Endothelial cell of umbilical vein (primary cell): ENCODE data around the gene SLC5A8. TPM values are rescaled to one million over a fixed set of nuclear protein-coding genes. Genes with fewer than 3 reads are reported as not detected.

ENCODE experiments used
- BruUV-seq: library from RNA; stranded (reverse); fragments of 400-500 nt; replicated peaks from 2 replicates; lab custom pipeline; 2021; lab: Mats Ljungman, UMichigan
- CTCF ChIA-PET: fragments of 300-600, 350-600 bp; sonication (Branson Sonifier 250); formaldehyde crosslinking; loops from one replicate; lab custom pipeline; 2021; ENCODE audit warnings: antibody characterized with exemption, inconsistent platforms; lab: Charles Lee
- POLR2A ChIA-PET: fragments of 300-600, 350-600 bp; sonication (Branson Sonifier 250); formaldehyde crosslinking; loops from one replicate; lab custom pipeline; 2021; ENCODE audit warnings: antibody characterized with exemption, inconsistent platforms; lab: Charles Lee
- DNase-seq: peaks from one replicate; pipeline ENCODE4 v3.0.0-alpha.2; 2011; ENCODE audit warnings: low read depth, low spot score
- FAIRE-seq: peaks from 2 replicates; lab custom pipeline; 2011; peaks lifted over from hg19 to GRCh38; lab: Jason Lieb, UNC
- H2AFZ ChIP-seq: 2 replicates; pipeline ENCODE4 v1.6.0; 2012; ENCODE audit warnings: low read depth, low read length, control low read depth, inconsistent platforms
- H3K27ac ChIP-seq: 2 replicates; pipeline ENCODE4 v1.5.1; 2011; ENCODE audit warnings: low read depth, mild to moderate bottlenecking, control low read depth, low read length, moderate library complexity; ENCODE audit not compliant: insufficient read depth
- H3K27me3 ChIP-seq, 2 experiments: 2 replicates each; pipeline versions ENCODE4 v1.6.0 to v1.6.1; 2011; ENCODE audit warnings: low read length in 2 of 2, mixed read lengths in 1 of 2; ENCODE audit not compliant: control insufficient read depth in 2 of 2, insufficient read depth in 2 of 2
- H3K36me3 ChIP-seq, 2 experiments: 2 replicates in 1 of 2; 3 replicates in 1 of 2; pipeline ENCODE4 v1.5.1; 2011; ENCODE audit warnings: low read length in 2 of 2, mild to moderate bottlenecking in 1 of 2, moderate library complexity in 1 of 2; ENCODE audit not compliant: control insufficient read depth in 2 of 2, insufficient read depth in 2 of 2; ENCODE audit errors: extremely low read depth in 1 of 2
- H3K4me1 ChIP-seq: 3 replicates; pipeline ENCODE4 v1.5.1; 2011; ENCODE audit warnings: mild to moderate bottlenecking, low read length; ENCODE audit not compliant: control insufficient read depth, insufficient read depth; ENCODE audit errors: extremely low read depth
- H3K4me2 ChIP-seq: 2 replicates; pipeline ENCODE4 v1.6.1; 2011; ENCODE audit warnings: low read length, control low read depth, mixed read lengths; ENCODE audit not compliant: insufficient read depth
- H3K4me3 ChIP-seq, 3 experiments: fragments of 200-600 bp in 1 of 3; sonication (generic), shearing (Covaris generic) in 1 of 3; replicated peaks in 1 of 3; 2 replicates each; pipeline ENCODE4 v1.5.1; 2011 to 2016; ENCODE audit warnings: control low read depth in 3 of 3, low read length in 3 of 3, mild to moderate bottlenecking in 2 of 3, inconsistent platforms in 1 of 3, low read depth in 1 of 3, moderate library complexity in 1 of 3; ENCODE audit not compliant: insufficient read depth in 1 of 3
- H3K79me2 ChIP-seq: 2 replicates; pipeline ENCODE4 v1.6.0; 2012; ENCODE audit warnings: low read length, inconsistent platforms; ENCODE audit not compliant: control insufficient read depth, insufficient read depth
- H3K9ac ChIP-seq: replicated peaks from 2 replicates; pipeline ENCODE3; 2011; ENCODE audit warnings: low read length, control low read depth; ENCODE audit not compliant: insufficient read depth; ENCODE audit errors: extremely low read depth
- H3K9me1 ChIP-seq: replicated peaks from 3 replicates; pipeline ENCODE4 v1.6.0; 2011; ENCODE audit warnings: mild to moderate bottlenecking, low read length; ENCODE audit not compliant: control insufficient read depth, insufficient read depth; ENCODE audit errors: extremely low read depth
- H3K9me3 ChIP-seq: replicated peaks from 2 replicates; pipeline ENCODE4 v1.5.1; 2012; ENCODE audit warnings: low read length, inconsistent platforms; ENCODE audit not compliant: control insufficient read depth, insufficient read depth
- H4K20me1 ChIP-seq: replicated peaks from 2 replicates; pipeline ENCODE3; 2011; ENCODE audit warnings: mild to moderate bottlenecking, low read length; ENCODE audit not compliant: control insufficient read depth, insufficient read depth; ENCODE audit errors: extremely low read depth
- EZH2 ChIP-seq: IDR thresholded peaks from 2 replicates; pipeline ENCODE4 v1.6.1; 2012; ENCODE audit warnings: borderline replicate concordance, low read depth, mild to moderate bottlenecking, moderate library complexity, low read length, inconsistent platforms; ENCODE audit not compliant: severe bottlenecking
- FOS ChIP-seq: IDR thresholded peaks from 2 replicates; pipeline ENCODE4 v1.6.1; 2011; ENCODE audit warnings: mild to moderate bottlenecking, low read length, moderate library complexity, borderline replicate concordance; ENCODE audit not compliant: insufficient read depth
- JUN ChIP-seq: IDR thresholded peaks from 2 replicates; pipeline ENCODE4 v1.6.1; 2011; ENCODE audit warnings: borderline replicate concordance, low read depth; ENCODE audit not compliant: insufficient read length, insufficient read depth
- MYC ChIP-seq: IDR thresholded peaks from one replicate; pipeline ENCODE4 v1.6.1; 2011; ENCODE audit warnings: mild to moderate bottlenecking, low read depth, low read length
- POLR2A ChIP-seq: IDR thresholded peaks from 2 replicates; pipeline ENCODE4 v1.6.1; 2012; ENCODE audit warnings: low read depth, mild to moderate bottlenecking, control low read depth, low read length
- POLR2AphosphoS5 ChIP-seq: IDR thresholded peaks from 2 replicates; pipeline ENCODE4 v1.6.1; 2012; ENCODE audit warnings: low read depth, mild to moderate bottlenecking, control low read depth, low read length, moderate library complexity; ENCODE audit not compliant: insufficient read depth
- dilution Hi-C: fragments of 300-500 bp; cut with MboI; formaldehyde crosslinking; loops from one replicate; pipeline ENCODE4 v1.15.0; 2019; ENCODE audit warnings: low sequenced_read_pairs; ENCODE audit not compliant: extremely low pct_ligation_motif_present
- intact Hi-C: fragments of 100-400 bp; cut with micrococcal nuclease; formaldehyde crosslinking; loops from one replicate; pipeline ENCODE4 v1.10.0; 2022
- polyA plus RNA-seq, 4 experiments: library from polyadenylated mRNA; depleted of rRNA in 3 of 4; stranded (reverse) in 3 of 4; unstranded in 1 of 4; fragments of >200 nt; gene quantifications; 2 replicates each; pipeline versions ENCODE4 v1.2.1 to v1.2.3, GENCODE V29; 2011 to 2012; ENCODE audit warnings: missing spikeins in 1 of 4
- total RNA-seq: library from RNA; stranded (reverse); gene quantifications from 2 replicates; pipeline ENCODE4 v1.2.3, GENCODE V29; 2021
- TF ChIP-seq, protein P1 (sequence below): IDR thresholded peaks from 2 replicates; pipeline ENCODE4 v1.6.1; 2011; ENCODE audit not compliant: insufficient read depth, insufficient read length

Gene SLC5A8
- total and polyA plus RNA-seq, 2 donors (not counting 3 experiments of a cell fraction or from before 2014, with no cell fraction given), result not detected

- H3K36me3 ChIP-seq, result no peaks in the 10 kb centered on the region
- intact Hi-C loops, result no loop called here
- no TSS peak for BruUV-seq
Observed at GRCh38 chr12:101229841-101230241, 19.8 kb upstream of the SLC5A8 start.

DNA sequence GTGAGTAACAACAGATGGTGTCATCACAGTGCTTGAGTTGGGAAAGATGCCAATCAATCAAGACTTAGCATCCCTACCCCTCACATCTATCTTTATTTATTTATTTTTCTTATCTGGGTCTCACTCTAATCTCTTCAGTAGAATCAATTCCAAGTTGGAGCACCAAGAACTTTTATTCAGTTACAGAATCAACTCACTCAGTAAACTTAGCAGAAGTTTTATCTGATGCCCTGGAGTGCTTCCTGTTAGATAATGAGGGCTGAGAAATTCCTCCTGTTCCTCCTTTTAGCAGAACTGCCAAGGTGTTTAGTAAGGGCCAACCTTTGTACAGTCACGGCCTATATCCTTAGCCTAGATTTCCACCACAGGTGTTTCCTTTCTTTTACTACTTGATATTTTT, 11.3 kb upstream of the SLC5A8 start:
- ChIA-PET POLR2A (no interaction called here), CTCF (no interaction called here)
- H3K9me1 ChIP-seq, result no peaks in the 10 kb centered on the region
- H3K79me2 ChIP-seq, result no peaks in the 10 kb centered on the region
- no peaks in the 10 kb centered on the region for H3K4me1 ChIP-seq
- H2AFZ ChIP-seq, result no peak overlapping the region
- H3K4me3 ChIP-seq, result no peak overlapping the region
- no TSS peak for BruUV-seq
- H3K27me3 ChIP-seq, result no peaks in the 10 kb centered on the region
- no peak for TF ChIP-seq EZH2
- no peak for TF ChIP-seq MYC
- TF ChIP-seq, protein P1, sequence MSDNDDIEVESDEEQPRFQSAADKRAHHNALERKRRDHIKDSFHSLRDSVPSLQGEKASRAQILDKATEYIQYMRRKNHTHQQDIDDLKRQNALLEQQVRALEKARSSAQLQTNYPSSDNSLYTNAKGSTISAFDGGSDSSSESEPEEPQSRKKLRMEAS, result no peak
- TF ChIP-seq POLR2AphosphoS5, result no peak
- TF ChIP-seq POLR2A, result no peak
- no peak for TF ChIP-seq FOS
- no peak for TF ChIP-seq JUN
- no peaks in the 10 kb centered on the region for H3K36me3 ChIP-seq
- dilution Hi-C loops, result no loop called here
- no peaks in the 10 kb centered on the region for H4K20me1 ChIP-seq
- H3K27ac ChIP-seq, result no peak overlapping the region
- H3K9me3 ChIP-seq, result no peaks in the 10 kb centered on the region
- DNase-seq (no peak), FAIRE-seq (no peak)
- H3K9ac ChIP-seq, result no peak overlapping the region
- H3K4me2 ChIP-seq, result no peak overlapping the region
- intact Hi-C loops, result no loop called here

More at GRCh38 chr12:101229841-101230241, 19.8 kb upstream of the SLC5A8 start:
- no peaks in the 10 kb centered on the region for H3K79me2 ChIP-seq
- TF ChIP-seq, protein P1, result no peak
- TF ChIP-seq JUN, result no peak
- H3K27me3 ChIP-seq, result no peaks in the 10 kb centered on the region
- H3K4me3 ChIP-seq, result no peak overlapping the region
- no peaks in the 10 kb centered on the region for H4K20me1 ChIP-seq
- no peak for FAIRE-seq
- H3K4me2 ChIP-seq, result no peak overlapping the region
- no peak overlapping the region for H3K27ac ChIP-seq
- ChIA-PET POLR2A (no interaction called here), CTCF (no interaction called here)
- H3K9ac ChIP-seq, result no peak overlapping the region
- H2AFZ ChIP-seq, result no peak overlapping the region
- DNase-seq, result no peak
- dilution Hi-C loops, result no loop called here
- H3K9me1 ChIP-seq, result no peaks in the 10 kb centered on the region
- H3K9me3 ChIP-seq, result no peaks in the 10 kb centered on the region
- H3K4me1 ChIP-seq, result no peaks in the 10 kb centered on the region
